ENCODE results near the gene HHAT. TPM values are rescaled to one million over a fixed set of nuclear protein-coding genes. Genes with fewer than 3 reads are reported as not detected.

HHAT gene
- 1.7 TPM for polyA plus RNA-seq (2012; ENCODE audit: insufficient read depth, insufficient read length)

DNA sequence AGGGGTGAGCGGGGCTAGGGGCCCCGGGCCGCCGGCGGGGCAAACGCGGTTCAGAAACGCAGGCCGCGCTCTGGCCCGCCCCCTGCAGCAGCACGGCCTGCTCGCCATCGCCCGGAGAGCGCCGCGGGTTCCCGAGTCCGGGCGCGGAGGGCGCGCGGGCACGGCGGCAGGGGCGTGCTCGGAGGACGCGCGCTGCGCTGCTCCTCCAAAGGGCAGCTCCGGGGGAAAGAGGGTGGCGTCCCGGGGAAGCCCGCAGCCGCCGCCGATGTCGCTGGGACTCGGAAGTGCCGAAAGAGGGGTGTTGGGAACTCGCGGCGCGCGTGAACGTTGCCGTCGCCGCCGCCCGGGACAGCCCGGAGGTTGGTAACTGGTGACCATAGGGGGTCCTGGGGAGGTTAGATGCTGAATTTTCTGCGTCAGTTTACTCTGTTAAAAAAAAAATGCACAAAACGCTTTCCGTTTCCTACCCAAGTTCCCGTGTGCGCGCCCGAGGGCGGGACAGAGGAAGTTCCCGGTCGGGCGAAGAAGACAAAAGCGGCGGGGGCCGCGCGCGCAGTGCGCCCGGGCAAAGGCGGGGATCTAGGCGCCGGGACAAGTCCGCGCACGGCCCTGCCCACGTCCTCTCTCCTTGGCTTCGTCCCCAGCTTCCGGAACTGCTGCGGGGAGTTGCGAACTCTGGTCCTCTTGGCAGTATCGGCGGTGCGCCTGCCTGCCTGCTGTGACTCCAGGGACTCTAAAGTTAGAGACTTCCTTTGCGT lies at the start of gene HHAT:
TSS of gene HHAT (plus strand) at position 157 of the 758 bp plus-strand sequence. CDS start 20,074 bp downstream, outside the sequence.
- peak within 1 kb of the TSS; percentile 58 for H3K4me3 ChIP-seq (ENCODE audit: low read length)
- DNase-seq (ENCODE audit: low read depth, low spot score), result peak; percentile 70

- H3K4me3 ChIP-seq (ENCODE audit: low read length), result no peak overlapping the region
- DNase-seq (ENCODE audit: low read depth, low spot score), result no peak
These were observed 48.5 kb upstream of the HHAT start for GRCh38 chr1:210280221-210280620.

DNA sequence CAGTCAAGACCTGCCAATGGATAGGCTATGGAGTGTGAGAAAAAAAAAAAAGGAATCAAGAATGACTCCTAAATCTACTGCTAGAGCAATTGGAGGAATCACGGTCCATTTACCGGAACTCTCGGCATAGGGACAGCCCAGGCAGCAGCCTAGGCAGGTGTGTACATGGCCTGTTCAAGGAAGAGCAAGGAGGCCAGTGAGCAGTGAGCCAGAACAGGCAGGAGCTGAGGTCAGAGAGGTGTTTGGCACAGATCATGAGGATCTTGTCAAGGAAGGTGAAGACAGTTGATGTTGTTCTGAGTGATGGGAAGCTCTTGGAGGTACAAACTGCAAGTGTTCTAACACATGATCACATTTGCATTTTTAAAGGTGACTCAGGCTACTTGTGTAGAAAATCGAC lies 40.6 kb upstream of the HHAT start:
- no peak for DNase-seq (ENCODE audit: low read depth, low spot score)
- no peak overlapping the region for H3K4me3 ChIP-seq (ENCODE audit: low read length)

- H3K4me3 ChIP-seq (ENCODE audit: low read length), result no peak overlapping the region
- DNase-seq (ENCODE audit: low read depth, low spot score), result no peak
These were observed 39.5 kb upstream of the HHAT start for GRCh38 chr1:210289248-210289647.

DNA sequence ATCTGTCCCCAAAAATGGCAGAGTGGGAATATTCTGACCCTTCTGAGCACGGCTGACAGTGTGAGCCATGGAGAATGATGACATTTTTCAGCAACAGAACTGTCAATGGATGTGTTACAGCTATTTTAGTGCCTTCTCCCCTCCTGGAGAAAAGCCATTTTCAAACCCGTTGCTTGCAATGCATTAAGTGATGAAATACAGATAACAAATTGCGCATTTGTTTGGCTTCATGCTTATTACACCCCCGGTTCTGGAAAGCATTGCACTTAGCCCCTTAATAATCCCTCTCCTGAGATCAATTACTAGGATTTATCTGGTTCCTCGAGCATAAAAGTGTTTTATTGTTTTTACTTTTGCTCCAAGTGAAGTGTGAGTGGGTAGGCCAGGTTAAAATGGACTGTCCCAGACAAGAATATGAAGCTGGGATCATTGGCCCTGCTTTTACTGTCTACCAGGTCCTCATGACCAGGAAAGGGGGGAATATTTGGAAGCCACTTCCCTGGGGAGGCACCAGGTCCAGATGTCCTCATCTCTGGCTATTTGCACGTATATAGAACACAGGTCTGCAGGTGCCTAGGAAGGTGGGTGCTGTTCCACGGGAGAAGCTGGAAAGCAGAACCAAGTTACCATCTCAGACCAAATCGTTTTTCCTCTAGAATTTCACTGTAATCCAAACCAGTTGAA lies 37.5 kb upstream of the HHAT start:
- no peak overlapping the region for H3K4me3 ChIP-seq (ENCODE audit: low read length)
- DNase-seq (ENCODE audit: low read depth, low spot score), result no peak

- H3K4me3 ChIP-seq (ENCODE audit: low read length), result no peak overlapping the region
- DNase-seq (ENCODE audit: low read depth, low spot score), result no peak
These were observed 36.9 kb upstream of the HHAT start for GRCh38 chr1:210291786-210292230.

DNA sequence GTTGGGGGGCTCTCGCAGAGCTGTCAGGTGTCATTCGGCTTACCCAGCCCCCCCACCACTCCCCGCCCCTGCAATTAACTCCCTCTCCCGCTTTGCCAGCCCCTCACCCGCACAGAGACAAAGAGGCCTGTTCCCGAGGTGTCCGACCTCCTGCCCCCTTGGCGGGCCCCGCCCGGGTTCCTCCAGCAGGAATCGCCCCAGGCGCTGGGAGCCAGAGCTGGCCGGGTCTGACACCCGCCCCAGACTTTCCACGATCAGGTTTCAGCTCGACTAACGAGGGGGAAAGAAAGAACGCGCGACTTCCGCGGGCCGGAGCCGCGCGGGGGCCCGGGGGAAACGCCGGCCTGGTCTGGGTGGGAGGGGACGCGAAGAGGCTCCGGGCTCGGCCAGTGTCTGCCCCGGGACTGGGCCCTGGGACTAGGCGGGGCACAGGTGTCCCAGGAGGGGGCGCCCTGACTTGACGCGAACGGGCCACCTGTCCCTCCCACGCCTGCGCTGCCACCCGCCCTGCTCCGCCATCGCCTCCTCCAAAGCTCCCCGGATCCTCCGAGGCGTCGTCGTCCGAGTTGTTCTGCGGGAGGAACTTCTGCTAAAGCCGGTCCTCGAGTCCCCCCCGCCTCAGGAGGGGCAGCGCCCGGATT lies 36.4 kb upstream of the HHAT start:
- no peak overlapping the region for H3K4me3 ChIP-seq (ENCODE audit: low read length)
- DNase-seq (ENCODE audit: low read depth, low spot score), result no peak

DNA sequence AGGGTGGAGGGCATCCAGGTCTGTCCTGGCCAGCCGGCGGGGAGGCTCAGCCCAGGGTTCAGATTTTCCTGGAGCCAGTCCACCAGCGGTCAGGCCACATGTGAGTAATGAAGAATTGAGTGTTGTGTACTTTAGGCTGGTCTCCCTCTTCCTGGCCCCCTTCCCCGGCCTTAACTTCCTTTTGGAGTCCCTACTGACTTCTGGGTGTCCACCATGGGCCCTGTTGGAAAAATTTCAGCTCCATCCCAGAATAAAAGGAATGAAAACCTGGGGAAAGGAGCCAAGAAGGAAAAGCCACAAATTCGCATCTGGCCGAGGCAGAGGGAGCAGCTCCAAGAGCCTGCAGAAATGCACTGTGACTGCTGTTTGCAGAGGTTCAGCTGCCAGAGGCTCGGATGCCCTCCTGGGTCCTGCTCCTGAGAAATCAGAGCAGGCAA lies 35.5 kb upstream of the HHAT start:
- no peak for DNase-seq (ENCODE audit: low read depth, low spot score)

GRCh38 chr1:210294999-210295745 lies 33.5 kb upstream of the HHAT start:
- no peak for DNase-seq (ENCODE audit: low read depth, low spot score)
- H3K4me3 ChIP-seq (ENCODE audit: low read length), result no peak overlapping the region

More for the DNA sequence above, 35.5 kb upstream of the HHAT start:
- no peak overlapping the region for H3K4me3 ChIP-seq (ENCODE audit: low read length)

GRCh38 chr1:210296682-210297081 lies 32.0 kb upstream of the HHAT start:
- DNase-seq (ENCODE audit: low read depth, low spot score), result no peak
- H3K4me3 ChIP-seq (ENCODE audit: low read length), result no peak overlapping the region

DNA sequence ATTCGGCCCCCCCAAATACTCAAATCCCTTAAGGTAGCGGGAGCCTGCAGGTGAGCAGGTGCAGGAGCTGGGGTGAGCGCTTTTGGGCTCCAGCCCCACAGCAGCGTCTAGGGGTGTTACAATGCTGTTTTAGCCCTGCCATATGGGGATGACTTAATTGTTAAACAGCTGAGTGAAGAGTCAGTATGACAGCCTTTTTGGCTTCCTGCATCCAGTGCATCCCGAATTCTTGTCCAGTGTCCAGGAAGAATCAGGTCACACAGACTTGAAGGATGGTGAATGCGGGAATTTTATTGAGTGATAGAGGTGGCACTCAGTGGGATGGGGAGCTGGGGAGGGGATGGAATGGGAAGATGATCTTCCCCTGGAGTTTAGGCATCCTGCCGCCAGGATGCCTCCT lies 30.4 kb upstream of the HHAT start:
- DNase-seq (ENCODE audit: low read depth, low spot score), result no peak
- no peak overlapping the region for H3K4me3 ChIP-seq (ENCODE audit: low read length)

GRCh38 chr1:210298936-210299335 lies 29.8 kb upstream of the HHAT start:
- DNase-seq (ENCODE audit: low read depth, low spot score), result no peak
- H3K4me3 ChIP-seq (ENCODE audit: low read length), result no peak overlapping the region

- H3K4me3 ChIP-seq (ENCODE audit: low read length), result no peak overlapping the region
- DNase-seq (ENCODE audit: low read depth, low spot score), result no peak
These were observed 29.2 kb upstream of the HHAT start for GRCh38 chr1:210299501-210299900.

DNA sequence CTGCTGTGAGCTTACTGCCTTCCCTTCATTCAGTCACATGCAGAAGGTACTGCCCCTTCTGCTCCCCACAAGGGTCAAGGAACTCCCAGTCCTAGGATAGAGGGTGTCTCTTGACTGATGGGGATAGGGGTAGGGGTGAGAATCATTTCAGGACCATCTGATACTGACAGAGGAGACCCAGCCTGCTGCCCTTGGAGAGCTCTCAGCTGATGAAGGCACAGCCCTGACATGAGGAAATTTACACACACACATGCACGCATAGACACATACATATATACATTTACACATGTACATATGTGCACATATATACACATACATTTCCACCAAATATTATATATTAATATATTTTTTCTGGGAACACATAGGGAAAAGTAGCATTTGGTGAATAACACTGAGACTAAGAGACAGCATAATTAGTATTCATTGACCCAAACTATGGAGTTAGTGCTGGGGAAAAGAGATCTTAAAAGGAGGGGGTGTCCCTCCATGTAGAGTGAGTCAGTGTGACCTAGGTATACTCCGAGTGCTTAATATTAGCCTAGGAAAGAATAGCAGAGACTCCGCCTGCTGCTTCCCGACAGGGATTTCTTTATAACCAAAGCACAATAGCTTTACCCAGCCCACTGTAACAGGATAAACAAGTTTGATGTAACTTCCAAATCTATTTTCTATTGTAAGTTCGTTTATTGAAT lies 27.6 kb upstream of the HHAT start:
- DNase-seq (ENCODE audit: low read depth, low spot score), result no peak
- no peak overlapping the region for H3K4me3 ChIP-seq (ENCODE audit: low read length)

DNA sequence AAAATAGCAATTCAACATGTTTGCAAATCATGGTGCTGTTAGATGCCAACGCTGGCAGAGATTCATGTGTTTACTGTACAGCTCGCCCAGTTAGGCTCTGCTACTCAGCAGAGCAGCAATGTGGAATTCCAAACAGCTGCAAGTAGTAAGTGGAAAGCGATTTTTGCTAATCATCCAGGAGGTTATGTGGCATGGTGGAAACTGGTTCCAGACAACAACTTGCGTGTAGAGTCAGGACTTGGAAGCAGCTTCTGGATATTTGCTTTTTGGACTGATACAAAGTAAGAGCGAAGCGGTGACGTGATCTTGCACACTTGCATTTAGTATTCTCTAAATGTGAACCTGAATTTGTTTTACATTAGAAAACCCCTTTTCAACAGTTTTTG lies 27.1 kb upstream of the HHAT start:
- no peak overlapping the region for H3K4me3 ChIP-seq (ENCODE audit: low read length)
- DNase-seq (ENCODE audit: low read depth, low spot score), result no peak

GRCh38 chr1:210302501-210302900 lies 26.2 kb upstream of the HHAT start:
- H3K4me3 ChIP-seq (ENCODE audit: low read length), result no peak overlapping the region
- no peak for DNase-seq (ENCODE audit: low read depth, low spot score)

GRCh38 chr1:210303391-210303790 lies 25.3 kb upstream of the HHAT start:
- DNase-seq (ENCODE audit: low read depth, low spot score), result no peak
- no peak overlapping the region for H3K4me3 ChIP-seq (ENCODE audit: low read length)

DNA sequence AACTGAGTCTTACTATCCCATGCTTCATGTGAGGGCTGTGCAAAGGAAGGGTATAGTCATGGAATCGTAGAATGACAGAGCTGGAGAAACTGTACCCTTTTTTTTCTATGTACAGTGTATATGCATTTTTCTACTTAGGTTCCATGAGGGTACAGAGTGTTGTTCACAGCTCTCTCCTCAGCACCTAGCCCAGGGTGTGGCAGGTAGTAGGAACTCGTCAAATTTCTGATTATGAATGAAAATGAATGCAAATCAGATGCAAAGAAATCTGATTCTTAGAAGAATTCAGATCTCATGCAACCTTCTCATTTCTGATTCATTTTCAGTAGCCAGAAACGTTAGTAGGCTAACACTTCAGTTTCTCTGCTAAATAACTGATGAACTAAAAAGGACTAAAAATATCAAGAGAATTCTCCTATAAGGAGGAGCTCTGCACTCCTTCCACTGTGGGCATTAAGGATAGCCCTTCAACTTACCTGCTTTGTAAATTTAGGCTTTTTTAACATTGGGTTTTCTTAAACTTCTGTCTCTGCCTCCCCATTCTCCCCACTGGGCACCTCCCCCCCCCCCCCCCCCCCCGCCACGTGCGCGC lies 18.0 kb upstream of the HHAT start:
- no peak overlapping the region for H3K4me3 ChIP-seq (ENCODE audit: low read length)
- DNase-seq (ENCODE audit: low read depth, low spot score), result no peak
